GM23338 (cell line): Measurements from ENCODE around the gene TJP1. TPM values are rescaled to one million over a fixed set of nuclear protein-coding genes. Genes with fewer than 3 reads are reported as not detected.
A peak's percentile ranks its signal among the peaks of the same experiment; 100 is the strongest.

Source experiments
- ATAC-seq: fragments of 200-7000 bp; cut with Tn5 transposase; 3 replicates; pipeline ENCODE4 v1.9.1; 2020
- DNase-seq: peaks from one replicate; pipeline ENCODE4 v3.0.0-alpha.2; 2015; ENCODE audit warnings: low spot score
- H2AFZ ChIP-seq: fragments of 200-600 bp; sonication (generic); 2 replicates; pipeline ENCODE4 v1.8.0; 2016; ENCODE audit warnings: antibody characterized with exemption, mild to moderate bottlenecking, moderate library complexity
- H3F3A ChIP-seq: fragments of 200-600 bp; sonication (generic); replicated peaks from 2 replicates; pipeline ENCODE4 v1.8.0; 2017; ENCODE audit warnings: antibody characterized with exemption, mixed run types, low read depth
- H3K27ac ChIP-seq: fragments of 200-600 bp; sonication (generic); 2 replicates; pipeline ENCODE4 v1.6.1; 2016; ENCODE audit warnings: low read depth
- H3K27me3 ChIP-seq: fragments of 200-600 bp; sonication (generic); 2 replicates; pipeline ENCODE4 v1.8.0; 2016; ENCODE audit warnings: mild to moderate bottlenecking, mixed run types, moderate library complexity; ENCODE audit not compliant: insufficient read depth
- H3K36me3 ChIP-seq: fragments of 200-600 bp; sonication (generic); 2 replicates; pipeline ENCODE4 v1.8.0; 2016; ENCODE audit warnings: mild to moderate bottlenecking; ENCODE audit not compliant: insufficient read depth
- H3K4me1 ChIP-seq: fragments of 200-600 bp; sonication (generic); 2 replicates; pipeline ENCODE4 v1.8.0; 2016; ENCODE audit warnings: mild to moderate bottlenecking, moderate library complexity; ENCODE audit not compliant: insufficient read depth
- H3K4me2 ChIP-seq: fragments of 200-600 bp; sonication (generic); 2 replicates; pipeline ENCODE4 v1.7.1; 2017; ENCODE audit warnings: mixed run types
- H3K4me3 ChIP-seq: fragments of 200-600 bp; sonication (generic); 2 replicates; pipeline ENCODE4 v1.6.1; 2016; ENCODE audit warnings: mixed run types
- H3K79me2 ChIP-seq: fragments of 200-600 bp; sonication (generic); replicated peaks from 2 replicates; pipeline ENCODE4 v1.8.0; 2017; ENCODE audit warnings: mild to moderate bottlenecking; ENCODE audit not compliant: insufficient read depth
- H3K9me2 ChIP-seq: fragments of 200-600 bp; sonication (generic); 2 replicates; pipeline ENCODE4 v1.8.0; 2017; ENCODE audit not compliant: insufficient read depth
- H4K20me1 ChIP-seq: fragments of 200-600 bp; sonication (generic); replicated peaks from 2 replicates; pipeline ENCODE4 v1.8.0; 2017; ENCODE audit warnings: mild to moderate bottlenecking; ENCODE audit not compliant: insufficient read depth
- H3K27ac Mint-ChIP-seq: 2 replicates; pipeline ENCODE4 v1.8.0; 2020; ENCODE audit warnings: inconsistent platforms, mild to moderate bottlenecking, moderate library complexity, mixed read lengths
- H3K27me3 Mint-ChIP-seq: 3 replicates; pipeline ENCODE4 v1.8.0; 2022; ENCODE audit warnings: low read depth, mild to moderate bottlenecking, moderate library complexity, mixed read lengths, inconsistent platforms; ENCODE audit not compliant: insufficient read depth, poor library complexity
- H3K36me3 Mint-ChIP-seq: 3 replicates; pipeline ENCODE4 v1.8.0; 2021; ENCODE audit warnings: low read depth, mild to moderate bottlenecking, inconsistent platforms, moderate library complexity, mixed read lengths
- H3K4me1 Mint-ChIP-seq: 3 replicates; pipeline ENCODE4 v1.8.0; 2020; ENCODE audit warnings: mild to moderate bottlenecking, inconsistent platforms, mixed read lengths
- H3K4me3 Mint-ChIP-seq: 3 replicates; pipeline ENCODE4 v1.8.0; 2021; ENCODE audit warnings: moderate library complexity, mild to moderate bottlenecking, inconsistent platforms, mixed read lengths
- H3K9me3 Mint-ChIP-seq: 3 replicates; pipeline ENCODE4 v1.8.0; 2020; ENCODE audit warnings: moderate library complexity, mild to moderate bottlenecking, inconsistent platforms, mixed read lengths
- CREB1 ChIP-seq: fragments of 250-450 bp; sonication (Bioruptor Pico); IDR thresholded peaks from 2 replicates; pipeline ENCODE4 v1.5.0; 2020; ENCODE audit warnings: low read depth, mild to moderate bottlenecking, moderate library complexity
- EZH2phosphoT487 ChIP-seq: fragments of 200-600 bp; sonication (generic); IDR thresholded peaks from one replicate; pipeline ENCODE4 v1.8.1; 2018; ENCODE audit warnings: antibody characterized with exemption; ENCODE audit not compliant: unreplicated experiment
- JUNB ChIP-seq: IDR thresholded peaks from one replicate; pipeline ENCODE4 v1.6.1; 2016; ENCODE audit warnings: antibody characterized with exemption; ENCODE audit not compliant: unreplicated experiment
- NANOG ChIP-seq: IDR thresholded peaks from 2 replicates; pipeline ENCODE4 v1.6.1; 2016; ENCODE audit warnings: antibody characterized with exemption, borderline replicate concordance
- POLR2AphosphoS5 ChIP-seq: IDR thresholded peaks from 2 replicates; pipeline ENCODE4 v1.6.1; 2016; ENCODE audit warnings: antibody characterized with exemption, low read depth
- STAT1 ChIP-seq: IDR thresholded peaks from one replicate; pipeline ENCODE4 v1.6.1; 2016; ENCODE audit warnings: antibody characterized with exemption; ENCODE audit not compliant: unreplicated experiment
- ZNF114 ChIP-seq: fragments of 250-450 bp; sonication (Bioruptor Pico); IDR thresholded peaks from 2 replicates; pipeline ENCODE4 v1.5.0; 2020; ENCODE audit warnings: mild to moderate bottlenecking, moderate library complexity
- ZNF331 ChIP-seq: fragments of 250-450 bp; sonication (Bioruptor Pico); IDR thresholded peaks from 2 replicates; pipeline ENCODE4 v1.5.0; 2020; ENCODE audit warnings: low read depth, mild to moderate bottlenecking, moderate library complexity
- long read RNA-seq: library from polyadenylated mRNA; unstranded; transcript quantifications from one replicate; pipeline ENCODE4 v2.0.0, GENCODE V29; 2020; ENCODE audit not compliant: unreplicated experiment
- polyA plus RNA-seq: library from polyadenylated mRNA; unstranded; fragments of >200 nt; fragmentation: Nextera tagmentation; extraction: Ambion mirVana; gene quantifications from 2 replicates; pipeline ENCODE4 v1.2.1, GENCODE V29; 2016
- total RNA-seq: library from RNA; depleted of rRNA; stranded (reverse); fragments of >200 nt; shearing (Covaris generic); gene quantifications from 2 replicates; pipeline ENCODE4 v1.2.3, GENCODE V29; 2014; rRNA removed

Gene TJP1
- total RNA-seq: 108 and 116 TPM in 2 replicates
- 69.8 and 76.2 TPM in 2 replicates for polyA plus RNA-seq
- long read RNA-seq, partial matches to known transcripts: 38 of 39 reads
- long read RNA-seq, other reads (novel, unspliced or antisense): 1 of 39 reads

DNA sequence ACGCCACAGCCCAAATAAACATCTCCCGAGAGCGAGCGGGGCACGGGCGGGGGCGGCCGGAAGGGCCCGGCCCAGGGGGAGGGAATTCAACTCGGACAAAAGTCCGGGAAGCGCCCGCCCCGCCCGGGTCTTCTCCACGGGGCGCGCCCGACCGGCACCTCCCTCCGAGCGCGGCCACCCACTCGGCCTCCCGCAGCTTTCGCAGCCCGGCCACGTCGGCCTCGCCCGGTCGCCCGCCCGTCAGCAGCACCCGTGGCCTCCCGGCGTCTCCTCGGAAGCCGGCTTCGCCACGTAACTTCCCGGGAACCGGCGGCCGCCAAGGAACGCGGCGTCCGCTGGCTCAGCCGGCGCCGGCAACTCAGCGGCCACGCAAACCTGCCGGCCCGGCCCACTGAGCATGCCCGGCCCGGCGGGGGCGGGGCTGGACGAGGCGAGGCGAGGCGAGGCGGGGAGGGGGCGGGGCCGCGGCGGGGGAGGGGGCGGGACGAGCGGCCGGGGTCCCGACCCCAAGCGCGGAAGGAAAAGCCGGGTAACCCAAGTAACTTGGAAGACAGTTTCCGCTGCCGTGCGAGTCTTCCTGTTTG lies at the start of gene TJP1:
Gene TJP1, minus strand, starts transcription at position 369 of the 584 bp plus-strand sequence. CDS start 440 bp downstream, outside the sequence.
- H3K4me1 Mint-ChIP-seq: peaks cover 25% of the 10 kb centered on the region
- H3K27ac ChIP-seq: peak within 1 kb of the TSS; percentile 87
- H3K36me3 Mint-ChIP-seq: peaks cover 5% of the 10 kb centered on the region; the same call in 2 of the 3 replicates
- peak within 1 kb of the TSS; percentile 52 for H3K4me3 ChIP-seq
- H3K9me3 Mint-ChIP-seq: no peaks in the 10 kb centered on the region
- H3K9me2 ChIP-seq: no peaks in the 10 kb centered on the region
- H3K4me1 ChIP-seq: peaks cover 15% of the 10 kb centered on the region
- peak within 1 kb of the TSS; percentile 99 for H2AFZ ChIP-seq
- peak within 1 kb of the TSS; percentile 95 for H3K27ac Mint-ChIP-seq
- TF ChIP-seq EZH2phosphoT487: no peak
- peak; percentile 87 for TF ChIP-seq POLR2AphosphoS5
- DNase-seq (peak; percentile 88), ATAC-seq (peak; percentile 80)
- H3K4me2 ChIP-seq: peak within 1 kb of the TSS; percentile 88
- peaks cover 16% of the 10 kb centered on the region for H4K20me1 ChIP-seq
- peaks cover 7% of the 10 kb centered on the region; the same call in 1 of the 2 replicates for H3K27me3 ChIP-seq
- peaks cover 5% of the 10 kb centered on the region for H3K27me3 Mint-ChIP-seq
- no peaks in the 10 kb centered on the region for H3F3A ChIP-seq
- H3K79me2 ChIP-seq: peaks cover 41% of the 10 kb centered on the region
- no peaks in the 10 kb centered on the region for H3K36me3 ChIP-seq
- H3K4me3 Mint-ChIP-seq: peak within 1 kb of the TSS; percentile 91

- H3K27me3 Mint-ChIP-seq: peaks cover 1% of the 10 kb centered on the region
- no peak for DNase-seq
- no peaks in the 10 kb centered on the region for H3K9me2 ChIP-seq
- no peak for ATAC-seq
- H3K27ac Mint-ChIP-seq: no peak overlapping the region
- H4K20me1 ChIP-seq: no peaks in the 10 kb centered on the region
- H3K4me3 ChIP-seq: no peak overlapping the region
- no peak for TF ChIP-seq POLR2AphosphoS5
- no peak for TF ChIP-seq EZH2phosphoT487
- TF ChIP-seq ZNF114 (CRISPR knock-in tag): no peak
- no peak for TF ChIP-seq JUNB
- TF ChIP-seq ZNF331 (CRISPR knock-in tag): no peak
- TF ChIP-seq CREB1 (CRISPR knock-in tag): no peak
- TF ChIP-seq NANOG: no peak
- no peaks in the 10 kb centered on the region for H3F3A ChIP-seq
- peak overlapping the region; percentile 80; the same call in 1 of the 2 replicates for H2AFZ ChIP-seq
- no peaks in the 10 kb centered on the region for H3K27me3 ChIP-seq
- no peaks in the 10 kb centered on the region for H3K36me3 ChIP-seq
- H3K79me2 ChIP-seq: no peaks in the 10 kb centered on the region
- no peak overlapping the region for H3K27ac ChIP-seq
- H3K36me3 Mint-ChIP-seq: no peaks in the 10 kb centered on the region
- no peak overlapping the region for H3K4me2 ChIP-seq
- peaks cover 9% of the 10 kb centered on the region for H3K4me1 Mint-ChIP-seq
- no peak overlapping the region for H3K4me3 Mint-ChIP-seq
- H3K4me1 ChIP-seq: peaks cover 8% of the 10 kb centered on the region; the same call in 1 of the 2 replicates
- no peaks in the 10 kb centered on the region for H3K9me3 Mint-ChIP-seq
These were observed 49.1 kb upstream of the TJP1 start for GRCh38 chr15:29871401-29871800.

- Mint-ChIP-seq H3K27me3 (peaks cover 1% of the 10 kb centered on the region), H3K9me3 (no peaks in the 10 kb centered on the region), H3K27ac (no peak overlapping the region), H3K36me3 (no peaks in the 10 kb centered on the region), H3K4me1 (peaks cover 10% of the 10 kb centered on the region), H3K4me3 (no peak overlapping the region)
- Histone ChIP-seq H3K27ac (no peak overlapping the region), H3K36me3 (no peaks in the 10 kb centered on the region), H4K20me1 (no peaks in the 10 kb centered on the region), H3K27me3 (no peaks in the 10 kb centered on the region), H3K9me2 (no peaks in the 10 kb centered on the region), H3K4me3 (no peak overlapping the region), H3F3A (no peaks in the 10 kb centered on the region), H3K4me1 (peaks cover 8% of the 10 kb centered on the region; the same call in 1 of the 2 replicates), H3K4me2 (no peak overlapping the region), H3K79me2 (no peaks in the 10 kb centered on the region), H2AFZ (peak overlapping the region; percentile 80)
- DNase-seq: no peak
- ATAC-seq: peak; percentile 31; the same call in 1 of the 3 replicates
- no peak for TF ChIP-seq STAT1
These were observed 48.4 kb upstream of the TJP1 start for GRCh38 chr15:29870495-29871151.
